ENCODE measurements around the gene SKAP1. TPM values are rescaled to one million over a fixed set of nuclear protein-coding genes. Genes with fewer than 3 reads are reported as not detected.
A peak's percentile ranks its signal among the peaks of the same experiment; 100 is the strongest.

The SKAP1 gene
- total and polyA plus RNA-seq, 2 of the 13 experiments (the other 11 are each of a cell fraction or from before 2014, with no cell fraction given): 0.21 TPM; not detected in 1

DNA sequence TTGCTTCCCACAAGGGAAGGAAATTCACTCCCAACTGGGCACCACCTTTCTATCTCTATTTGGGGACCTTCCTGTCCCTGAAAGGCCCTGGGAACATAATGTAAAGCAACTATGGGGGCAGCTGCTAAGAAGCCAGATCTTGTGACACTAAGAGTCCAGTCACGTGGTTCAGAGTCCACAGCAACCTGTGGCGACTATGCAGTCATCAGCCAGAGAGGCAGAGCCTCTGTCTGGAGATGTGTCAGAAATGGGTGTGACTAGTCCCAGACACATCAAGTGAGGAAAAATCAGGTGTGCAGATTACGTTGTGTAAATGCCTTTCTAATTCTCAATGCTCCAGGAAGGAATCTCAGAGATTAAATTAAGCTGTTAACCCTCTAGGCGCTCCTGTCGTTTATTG is 26.6 kb upstream of the SKAP1 start:
- 4% methylated on average over 5 of the region's 5 CpGs for WGBS (ENCODE audit: low lambda C conversion rate)
- no peaks in the 10 kb centered on the region for H3K36me3 ChIP-seq (replicated peaks in 1 of 2; ENCODE audit: control insufficient read depth in 1 of 2, insufficient read depth in 2 of 2, low read length in 2 of 2)
- H3K4me1 ChIP-seq (ENCODE audit: insufficient read depth, low read length): no peaks in the 10 kb centered on the region
- H3K4me3 ChIP-seq (replicated peaks in 1 of 3; ENCODE audit: insufficient read depth in 1 of 3, low read depth in 2 of 3, low read length in 3 of 3): no peak overlapping the region
- no peak overlapping the region for H3K4me2 ChIP-seq (ENCODE audit: low read depth, low read length)
- peak; percentile 62 for ATAC-seq
- DNase-seq (ENCODE audit: low spot score): no peak
- H3K9ac ChIP-seq (ENCODE audit: insufficient read depth, low read depth, low read length): no peak overlapping the region
- H4K20me1 ChIP-seq (ENCODE audit: insufficient read depth, low read length): no peaks in the 10 kb centered on the region
- ChIA-PET POLR2A (no interaction called here), CTCF (ENCODE audit: low intra/inter-chr PET ratio, low total read pairs) (interaction anchor here (0.7 kb wide), 1 partner anchor 303 kb away, joined by 5 read pairs; no protein-coding TSS in a partner anchor)
- H3K79me2 ChIP-seq (ENCODE audit: insufficient read depth, low read length): no peaks in the 10 kb centered on the region
- in situ Hi-C loops (cut with HindIII; ENCODE audit: extremely low pct_ligation_motif_present, low pct_unique_long_range_greater_than_20kb): no loop called here
- no peaks in the 10 kb centered on the region for H3K9me3 ChIP-seq (ENCODE audit: low read length)
- peaks cover 0 to 18% of the 10 kb centered on the region in 2 experiments; a peak in 2 of 5 replicates for H3K27me3 ChIP-seq (ENCODE audit: control insufficient read depth in 1 of 2, insufficient read depth in 2 of 2, low read length in 2 of 2)
- FAIRE-seq: no peak
- H3K27ac ChIP-seq (ENCODE audit: extremely low read length, insufficient read depth, low read length): no peak overlapping the region
- intact Hi-C loops (cut with micrococcal nuclease; ENCODE audit: unreplicated experiment): loop anchor here (10.0 kb wide), 2 partner anchors 102 to 432 kb away; no protein-coding TSS in a partner anchor
- TF ChIP-seq, protein P1, sequence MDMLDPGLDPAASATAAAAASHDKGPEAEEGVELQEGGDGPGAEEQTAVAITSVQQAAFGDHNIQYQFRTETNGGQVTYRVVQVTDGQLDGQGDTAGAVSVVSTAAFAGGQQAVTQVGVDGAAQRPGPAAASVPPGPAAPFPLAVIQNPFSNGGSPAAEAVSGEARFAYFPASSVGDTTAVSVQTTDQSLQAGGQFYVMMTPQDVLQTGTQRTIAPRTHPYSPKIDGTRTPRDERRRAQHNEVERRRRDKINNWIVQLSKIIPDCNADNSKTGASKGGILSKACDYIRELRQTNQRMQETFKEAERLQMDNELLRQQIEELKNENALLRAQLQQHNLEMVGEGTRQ (IDR thresholded peaks at IDR 0.05; ENCODE audit: low read depth, low read length): peak; percentile 73
- TF ChIP-seq, protein P1 (CRISPR knock-in tag; IDR thresholded peaks at IDR 0.05; ENCODE audit: borderline replicate concordance): peak; percentile 45; the same call in 1 of the 2 replicates
- peak; percentile 55; the same call in 1 of the 2 replicates for TF ChIP-seq RAD51 (IDR thresholded peaks at IDR 0.05; ENCODE audit: borderline replicate concordance)
- TF ChIP-seq, protein P2, sequence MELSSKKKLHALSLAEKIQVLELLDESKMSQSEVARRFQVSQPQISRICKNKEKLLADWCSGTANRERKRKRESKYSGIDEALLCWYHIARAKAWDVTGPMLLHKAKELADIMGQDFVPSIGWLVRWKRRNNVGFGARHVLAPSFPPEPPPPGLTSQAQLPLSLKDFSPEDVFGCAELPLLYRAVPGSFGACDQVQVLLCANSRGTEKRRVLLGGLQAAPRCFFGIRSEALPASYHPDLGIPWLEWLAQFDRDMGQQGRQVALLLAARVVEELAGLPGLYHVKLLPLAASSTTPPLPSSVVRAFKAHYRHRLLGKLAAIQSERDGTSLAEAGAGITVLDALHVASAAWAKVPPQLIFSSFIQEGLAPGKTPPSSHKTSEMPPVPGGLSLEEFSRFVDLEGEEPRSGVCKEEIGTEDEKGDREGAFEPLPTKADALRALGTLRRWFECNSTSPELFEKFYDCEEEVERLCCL (CRISPR knock-in tag; IDR thresholded peaks at IDR 0.05; ENCODE audit: borderline replicate concordance): no peak
- BruUV-seq (replicated peaks): no TSS peak
- H2AFZ ChIP-seq (ENCODE audit: low read length): no peak overlapping the region

DNA sequence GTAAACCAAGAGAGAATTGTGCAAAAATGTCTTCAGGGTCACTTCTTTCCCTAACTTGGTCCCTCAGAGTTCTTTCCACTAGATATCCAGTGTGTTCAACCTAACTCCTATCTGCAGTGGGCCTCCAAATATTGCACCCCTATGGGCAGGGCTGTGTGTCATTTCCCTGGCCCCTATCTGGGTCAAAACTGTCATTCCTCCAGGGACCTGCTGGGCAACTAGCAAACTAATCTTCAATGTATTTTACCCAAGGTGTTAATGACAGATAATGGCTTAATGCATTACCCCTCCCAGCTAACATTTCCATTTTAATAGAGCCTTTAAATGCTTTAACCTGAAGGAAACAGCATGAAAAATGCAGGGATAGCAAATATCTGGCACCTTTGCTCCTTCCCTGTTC is 25.8 kb upstream of the SKAP1 start:
- Histone ChIP-seq H4K20me1 (ENCODE audit: insufficient read depth, low read length) (no peaks in the 10 kb centered on the region), H3K9me3 (ENCODE audit: low read length) (no peaks in the 10 kb centered on the region), H3K4me2 (ENCODE audit: low read depth, low read length) (no peak overlapping the region), H3K79me2 (ENCODE audit: insufficient read depth, low read length) (no peaks in the 10 kb centered on the region), H3K4me1 (ENCODE audit: insufficient read depth, low read length) (no peaks in the 10 kb centered on the region), H3K36me3 (replicated peaks in 1 of 2; ENCODE audit: control insufficient read depth in 1 of 2, insufficient read depth in 2 of 2, low read length in 2 of 2) (no peaks in the 10 kb centered on the region), H2AFZ (ENCODE audit: low read length) (no peak overlapping the region), H3K27me3 (ENCODE audit: control insufficient read depth in 1 of 2, insufficient read depth in 2 of 2, low read length in 2 of 2) (peaks cover 0 to 18% of the 10 kb centered on the region in 2 experiments; a peak in 2 of 5 replicates), H3K9ac (ENCODE audit: insufficient read depth, low read depth, low read length) (no peak overlapping the region), H3K27ac (ENCODE audit: extremely low read length, insufficient read depth, low read length) (no peak overlapping the region), H3K4me3 (replicated peaks in 1 of 3; ENCODE audit: insufficient read depth in 1 of 3, low read depth in 2 of 3, low read length in 3 of 3) (no peak overlapping the region)
- in situ Hi-C loops (cut with HindIII; ENCODE audit: extremely low pct_ligation_motif_present, low pct_unique_long_range_greater_than_20kb) (no loop called here), intact Hi-C loops (cut with micrococcal nuclease; ENCODE audit: unreplicated experiment) (loop anchor here (10.0 kb wide), 2 partner anchors 101 to 431 kb away; no protein-coding TSS in a partner anchor)
- CTCF ChIA-PET (ENCODE audit: low intra/inter-chr PET ratio, low total read pairs): no interaction called here
- no peak for FAIRE-seq
- BruUV-seq (replicated peaks): no TSS peak
- no peak for ATAC-seq
- POLR2A ChIA-PET: no interaction called here
- no peak for DNase-seq (ENCODE audit: low spot score)
- no peak for TF ChIP-seq FLYWCH1 (CRISPR knock-in tag; IDR thresholded peaks at IDR 0.05)
- TF ChIP-seq, protein P3, sequence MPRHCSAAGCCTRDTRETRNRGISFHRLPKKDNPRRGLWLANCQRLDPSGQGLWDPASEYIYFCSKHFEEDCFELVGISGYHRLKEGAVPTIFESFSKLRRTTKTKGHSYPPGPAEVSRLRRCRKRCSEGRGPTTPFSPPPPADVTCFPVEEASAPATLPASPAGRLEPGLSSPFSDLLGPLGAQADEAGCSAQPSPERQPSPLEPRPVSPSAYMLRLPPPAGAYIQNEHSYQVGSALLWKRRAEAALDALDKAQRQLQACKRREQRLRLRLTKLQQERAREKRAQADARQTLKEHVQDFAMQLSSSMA (CRISPR knock-in tag; IDR thresholded peaks at IDR 0.05): no peak
- no peak for TF ChIP-seq ZNF766 (CRISPR knock-in tag; IDR thresholded peaks at IDR 0.05; ENCODE audit: borderline replicate concordance)
- TF ChIP-seq POGZ (CRISPR knock-in tag; IDR thresholded peaks at IDR 0.05): no peak
- TF ChIP-seq ZNF772 (CRISPR knock-in tag; IDR thresholded peaks at IDR 0.05): no peak
- no peak for TF ChIP-seq ZNF83 (CRISPR knock-in tag; IDR thresholded peaks at IDR 0.05; ENCODE audit: borderline replicate concordance)
- no peak for TF ChIP-seq TP53 (CRISPR knock-in tag; conservative IDR thresholded peaks at IDR 0.05)
- TF ChIP-seq ZNF780A (CRISPR knock-in tag; IDR thresholded peaks at IDR 0.05): no peak
- no peak for TF ChIP-seq IRX3 (CRISPR knock-in tag; IDR thresholded peaks at IDR 0.05; ENCODE audit: borderline replicate concordance, low read depth)
- TF ChIP-seq, protein P4, sequence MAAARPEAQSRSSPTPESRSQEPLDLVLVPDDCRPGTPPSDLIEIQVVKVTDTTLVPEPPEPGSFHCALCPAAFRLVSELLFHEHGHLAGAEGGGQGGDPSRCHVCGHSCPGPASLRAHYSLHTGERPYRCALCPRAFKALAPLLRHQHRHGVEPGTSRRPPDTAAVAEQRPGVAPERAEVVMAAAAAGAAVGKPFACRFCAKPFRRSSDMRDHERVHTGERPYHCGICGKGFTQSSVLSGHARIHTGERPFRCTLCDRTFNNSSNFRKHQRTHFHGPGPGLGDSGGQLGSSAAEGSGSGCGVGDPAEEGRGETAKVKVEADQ (CRISPR knock-in tag; IDR thresholded peaks at IDR 0.05; ENCODE audit: borderline replicate concordance): no peak

All from HepG2 (cell line).